22Rv1 (cell line): ENCODE results near the gene ZNF516.

ENCODE experiments used
- ZFX ChIP-seq: fragments of 450-650 bp; IDR thresholded peaks from 2 replicates; pipeline ENCODE4 v1.6.1; 2017; ENCODE audit warnings: antibody characterized with exemption, borderline replicate concordance
- TF ChIP-seq, protein P1 (sequence below): fragments of 450-650 bp; IDR thresholded peaks from 2 replicates; pipeline ENCODE4 v1.5.1; 2017; ENCODE audit warnings: mild to moderate bottlenecking

GRCh38 chr18:76459312-76459686 is 35.7 kb downstream of the ZNF516 start:
- TF ChIP-seq, protein P1, sequence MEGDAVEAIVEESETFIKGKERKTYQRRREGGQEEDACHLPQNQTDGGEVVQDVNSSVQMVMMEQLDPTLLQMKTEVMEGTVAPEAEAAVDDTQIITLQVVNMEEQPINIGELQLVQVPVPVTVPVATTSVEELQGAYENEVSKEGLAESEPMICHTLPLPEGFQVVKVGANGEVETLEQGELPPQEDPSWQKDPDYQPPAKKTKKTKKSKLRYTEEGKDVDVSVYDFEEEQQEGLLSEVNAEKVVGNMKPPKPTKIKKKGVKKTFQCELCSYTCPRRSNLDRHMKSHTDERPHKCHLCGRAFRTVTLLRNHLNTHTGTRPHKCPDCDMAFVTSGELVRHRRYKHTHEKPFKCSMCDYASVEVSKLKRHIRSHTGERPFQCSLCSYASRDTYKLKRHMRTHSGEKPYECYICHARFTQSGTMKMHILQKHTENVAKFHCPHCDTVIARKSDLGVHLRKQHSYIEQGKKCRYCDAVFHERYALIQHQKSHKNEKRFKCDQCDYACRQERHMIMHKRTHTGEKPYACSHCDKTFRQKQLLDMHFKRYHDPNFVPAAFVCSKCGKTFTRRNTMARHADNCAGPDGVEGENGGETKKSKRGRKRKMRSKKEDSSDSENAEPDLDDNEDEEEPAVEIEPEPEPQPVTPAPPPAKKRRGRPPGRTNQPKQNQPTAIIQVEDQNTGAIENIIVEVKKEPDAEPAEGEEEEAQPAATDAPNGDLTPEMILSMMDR, result no peak
- no peak for TF ChIP-seq ZFX
